MM.1S (cell line): Measurements from ENCODE around the gene CCDC47.

Experiments
- EZH2 ChIP-seq: fragments of 300-600 bp; sonication (generic); optimal IDR thresholded peaks from 2 replicates; pipeline ENCODE3; 2017; ENCODE audit warnings: low read depth, mild to moderate bottlenecking, antibody characterized with exemption, low read length, mixed read lengths
- EZH2phosphoT487 ChIP-seq: fragments of 300-600 bp; sonication (generic); IDR thresholded peaks from 2 replicates; pipeline ENCODE4 v1.6.1; 2018; ENCODE audit warnings: antibody characterized with exemption, low read length
- TF ChIP-seq, protein P1 (sequence below): fragments of 300-600 bp; sonication (generic); IDR thresholded peaks from 2 replicates; pipeline ENCODE4 v1.5.1; 2016; ENCODE audit warnings: antibody characterized with exemption, low read length, mixed read lengths

DNA sequence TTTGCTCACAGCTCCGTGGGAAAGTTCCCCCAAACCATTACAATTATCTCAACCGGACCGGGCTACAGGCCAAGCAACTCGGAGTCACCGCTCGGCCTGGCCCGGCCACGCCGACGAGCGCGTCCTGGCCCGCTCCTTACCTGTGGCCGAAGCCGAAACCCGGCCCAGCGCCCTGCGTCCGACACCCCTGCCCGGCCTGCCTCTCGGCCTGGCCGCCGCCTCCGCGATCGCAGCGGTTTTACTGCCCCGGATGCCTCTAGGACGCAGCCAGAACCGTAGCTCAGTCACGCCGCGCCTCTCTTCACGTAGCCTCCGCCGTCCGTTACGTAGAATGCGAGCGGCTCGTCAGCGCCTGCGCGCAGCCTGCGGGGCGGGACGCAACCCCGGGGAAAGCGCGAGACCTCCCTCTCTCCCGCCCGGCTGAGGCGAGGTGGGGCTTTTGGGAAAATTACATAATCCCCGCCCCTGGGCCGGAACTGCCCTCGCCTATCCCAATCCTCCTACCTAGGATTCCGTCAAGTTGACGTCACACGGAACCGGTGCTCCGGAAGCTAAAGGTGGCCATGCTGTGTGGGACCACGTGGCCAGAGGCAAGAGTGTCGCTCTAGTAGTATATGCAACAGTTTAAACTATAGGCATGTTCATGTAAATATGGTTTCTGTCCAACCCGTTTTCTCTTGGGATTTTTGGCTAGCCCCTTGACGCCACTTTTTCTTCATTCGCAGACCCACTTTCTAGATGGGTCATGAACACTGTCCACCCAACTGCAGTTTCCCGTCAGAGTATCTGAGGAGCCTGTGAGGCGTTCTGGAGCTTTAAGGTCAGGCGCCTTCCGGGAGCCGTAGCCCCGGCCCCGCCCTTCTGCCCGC lies at the start of gene CCDC47:
- TF ChIP-seq EZH2 (no peak), EZH2phosphoT487 (no peak)
- TF ChIP-seq, protein P1, sequence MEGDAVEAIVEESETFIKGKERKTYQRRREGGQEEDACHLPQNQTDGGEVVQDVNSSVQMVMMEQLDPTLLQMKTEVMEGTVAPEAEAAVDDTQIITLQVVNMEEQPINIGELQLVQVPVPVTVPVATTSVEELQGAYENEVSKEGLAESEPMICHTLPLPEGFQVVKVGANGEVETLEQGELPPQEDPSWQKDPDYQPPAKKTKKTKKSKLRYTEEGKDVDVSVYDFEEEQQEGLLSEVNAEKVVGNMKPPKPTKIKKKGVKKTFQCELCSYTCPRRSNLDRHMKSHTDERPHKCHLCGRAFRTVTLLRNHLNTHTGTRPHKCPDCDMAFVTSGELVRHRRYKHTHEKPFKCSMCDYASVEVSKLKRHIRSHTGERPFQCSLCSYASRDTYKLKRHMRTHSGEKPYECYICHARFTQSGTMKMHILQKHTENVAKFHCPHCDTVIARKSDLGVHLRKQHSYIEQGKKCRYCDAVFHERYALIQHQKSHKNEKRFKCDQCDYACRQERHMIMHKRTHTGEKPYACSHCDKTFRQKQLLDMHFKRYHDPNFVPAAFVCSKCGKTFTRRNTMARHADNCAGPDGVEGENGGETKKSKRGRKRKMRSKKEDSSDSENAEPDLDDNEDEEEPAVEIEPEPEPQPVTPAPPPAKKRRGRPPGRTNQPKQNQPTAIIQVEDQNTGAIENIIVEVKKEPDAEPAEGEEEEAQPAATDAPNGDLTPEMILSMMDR: no peak
